Lung microvascular endothelial cell (primary cell): ENCODE measurements around the gene LLGL1. TPM values are rescaled to one million over a fixed set of nuclear protein-coding genes. Genes with fewer than 3 reads are reported as not detected.

Source experiments
- DNase-seq, 2 donors: peaks; one replicate each; pipeline versions ENCODE4 v3.0.0 to v3.0.0-alpha.2; 2010; ENCODE audit warnings: low read depth in 2 of 2
- total RNA-seq: library from RNA; depleted of rRNA; stranded (reverse); fragments of >200 nt; gene quantifications from 2 replicates; pipeline ENCODE4 v1.2.1, GENCODE V29; 2014

Gene LLGL1
- total RNA-seq, 1 donor from 2014 or later = 13.9 TPM

GRCh38 chr17:18229771-18230170, 4.3 kb downstream of the LLGL1 start:
- no peak for DNase-seq

GRCh38 chr17:18230288-18231141, 5.1 kb downstream of the LLGL1 start:
- no peak for DNase-seq

- DNase-seq = no peak
Observed at GRCh38 chr17:18231164-18231563, 5.7 kb downstream of the LLGL1 start.

- no peak for DNase-seq
Observed at GRCh38 chr17:18233803-18234518, 8.5 kb downstream of the LLGL1 start.

GRCh38 chr17:18234853-18235380, 9.5 kb downstream of the LLGL1 start:
- no peak for DNase-seq

GRCh38 chr17:18235743-18236256, 10.4 kb downstream of the LLGL1 start:
- DNase-seq = peak; percentile 72 to 77

GRCh38 chr17:18236494-18236893, 11.1 kb downstream of the LLGL1 start:
- DNase-seq = no peak

GRCh38 chr17:18237461-18237860, 12.0 kb downstream of the LLGL1 start:
- no peak for DNase-seq

GRCh38 chr17:18238299-18238698, 12.9 kb downstream of the LLGL1 start:
- no peak for DNase-seq

GRCh38 chr17:18240449-18240848, 15.0 kb downstream of the LLGL1 start:
- DNase-seq = no peak

- no peak for DNase-seq
Observed at GRCh38 chr17:18241229-18241871, 15.9 kb downstream of the LLGL1 start.

- DNase-seq = no peak
Observed at GRCh38 chr17:18245038-18245776, 19.8 kb downstream of the LLGL1 start.

GRCh38 chr17:18246109-18246725, 20.8 kb downstream of the LLGL1 start:
- no peak for DNase-seq

- peak in 1 of 2 donors; percentile 55 for DNase-seq
Observed at GRCh38 chr17:18246880-18247612, 21.6 kb downstream of the LLGL1 start.

GRCh38 chr17:18247613-18248001, 22.2 kb downstream of the LLGL1 start:
- peak in 1 of 2 donors; percentile 33 for DNase-seq

GRCh38 chr17:18248300-18248731, 22.9 kb downstream of the LLGL1 start:
- DNase-seq = peak; percentile 71 to 89

GRCh38 chr17:18248811-18249210, 23.4 kb downstream of the LLGL1 start:
- DNase-seq = no peak

- no peak for DNase-seq
Observed at GRCh38 chr17:18250259-18250658, 24.8 kb downstream of the LLGL1 start.

GRCh38 chr17:18250708-18251107, 25.3 kb downstream of the LLGL1 start:
- no peak for DNase-seq

GRCh38 chr17:18251204-18251603, 25.8 kb downstream of the LLGL1 start:
- no peak for DNase-seq
